ENCODE data around the gene FAHD1.

DNA sequence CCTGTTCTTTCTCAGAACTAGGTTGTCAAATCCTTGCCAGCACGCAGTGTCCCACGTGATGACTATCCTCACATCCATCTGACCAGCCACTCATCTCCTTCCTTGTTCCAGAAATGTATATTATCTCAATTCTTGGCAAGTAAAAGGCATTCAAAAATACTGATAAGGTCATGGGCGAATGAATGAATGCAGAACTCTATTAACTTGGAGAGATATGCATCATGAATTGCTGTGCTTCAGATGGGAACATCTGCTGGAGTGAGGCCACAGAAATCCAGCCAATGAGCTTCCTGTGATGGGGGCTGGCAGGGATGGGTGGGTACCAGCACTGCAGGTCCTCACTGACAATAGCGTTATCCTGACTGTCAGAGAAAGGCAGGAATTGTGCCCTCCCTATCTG, 19.0 kb downstream of the FAHD1 start:
- TF ChIP-seq EZH2 (IDR thresholded peaks at IDR 0.05; ENCODE audit: borderline replicate concordance, low read depth, low read length, severe bottlenecking) (no peak), CTCF (IDR thresholded peaks at IDR 0.05; ENCODE audit: borderline replicate concordance, extremely low read depth, low read length, poor library complexity, severe bottlenecking) (no peak)

Measured in DND-41 (cell line).